Measurements from ENCODE around the gene NFATC1. TPM values are rescaled to one million over a fixed set of nuclear protein-coding genes. Genes with fewer than 3 reads are reported as not detected.

NFATC1 gene
- total RNA-seq, 4 donors from 2014 or later = 14.0 to 22.4 (median 15.0) TPM

- no peak for TF ChIP-seq POLR2A (IDR thresholded peaks at IDR 0.05)
- TF ChIP-seq, protein P1, sequence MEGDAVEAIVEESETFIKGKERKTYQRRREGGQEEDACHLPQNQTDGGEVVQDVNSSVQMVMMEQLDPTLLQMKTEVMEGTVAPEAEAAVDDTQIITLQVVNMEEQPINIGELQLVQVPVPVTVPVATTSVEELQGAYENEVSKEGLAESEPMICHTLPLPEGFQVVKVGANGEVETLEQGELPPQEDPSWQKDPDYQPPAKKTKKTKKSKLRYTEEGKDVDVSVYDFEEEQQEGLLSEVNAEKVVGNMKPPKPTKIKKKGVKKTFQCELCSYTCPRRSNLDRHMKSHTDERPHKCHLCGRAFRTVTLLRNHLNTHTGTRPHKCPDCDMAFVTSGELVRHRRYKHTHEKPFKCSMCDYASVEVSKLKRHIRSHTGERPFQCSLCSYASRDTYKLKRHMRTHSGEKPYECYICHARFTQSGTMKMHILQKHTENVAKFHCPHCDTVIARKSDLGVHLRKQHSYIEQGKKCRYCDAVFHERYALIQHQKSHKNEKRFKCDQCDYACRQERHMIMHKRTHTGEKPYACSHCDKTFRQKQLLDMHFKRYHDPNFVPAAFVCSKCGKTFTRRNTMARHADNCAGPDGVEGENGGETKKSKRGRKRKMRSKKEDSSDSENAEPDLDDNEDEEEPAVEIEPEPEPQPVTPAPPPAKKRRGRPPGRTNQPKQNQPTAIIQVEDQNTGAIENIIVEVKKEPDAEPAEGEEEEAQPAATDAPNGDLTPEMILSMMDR (IDR thresholded peaks at IDR 0.05) = no peak
- WGBS, 2 donors = 93 to 95% methylated on average over 18 of the region's 18 CpGs
- no peak overlapping the region for H3K4me3 ChIP-seq (ENCODE audit: low read depth, poor library complexity, severe bottlenecking)
- intact Hi-C loops (cut with DNase I; ENCODE audit: low total_unique reads) = loop anchor here (10.0 kb wide), 1 partner anchor 104 kb away; no protein-coding TSS in a partner anchor
- peak in 1 of 2 donors; percentile 61 for DNase-seq (ENCODE audit: low spot score in 2 of 2)
Observed at GRCh38 chr18:79530821-79531220, 135.1 kb downstream of the NFATC1 start.

GRCh38 chr18:79531386-79531785 lies 135.7 kb downstream of the NFATC1 start:
- DNase-seq (ENCODE audit: low spot score in 2 of 2) = peak in 1 of 2 donors; percentile 76
- no peak overlapping the region for H3K4me3 ChIP-seq (ENCODE audit: low read depth, poor library complexity, severe bottlenecking)
- no peak for TF ChIP-seq POLR2A (IDR thresholded peaks at IDR 0.05)
- TF ChIP-seq, protein P1 (IDR thresholded peaks at IDR 0.05) = no peak
- intact Hi-C loops (cut with DNase I; ENCODE audit: low total_unique reads) = loop anchor here (10.0 kb wide), 1 partner anchor 103 kb away; no protein-coding TSS in a partner anchor
- 84 to 86% methylated on average over 20 of the region's 20 CpGs for WGBS, 2 donors

GRCh38 chr18:79531926-79532312 lies 136.2 kb downstream of the NFATC1 start:
- H3K4me3 ChIP-seq (ENCODE audit: low read depth, poor library complexity, severe bottlenecking) = no peak overlapping the region
- no peak for DNase-seq (ENCODE audit: low spot score in 2 of 2)
- intact Hi-C loops (cut with DNase I; ENCODE audit: low total_unique reads) = loop anchor here (10.0 kb wide), 1 partner anchor 103 kb away; no protein-coding TSS in a partner anchor
- no peak for TF ChIP-seq POLR2A (IDR thresholded peaks at IDR 0.05)
- TF ChIP-seq, protein P1 (IDR thresholded peaks at IDR 0.05) = no peak
- 49 to 61% methylated on average over 13 to 18 of the region's 18 CpGs for WGBS, 2 donors

DNA sequence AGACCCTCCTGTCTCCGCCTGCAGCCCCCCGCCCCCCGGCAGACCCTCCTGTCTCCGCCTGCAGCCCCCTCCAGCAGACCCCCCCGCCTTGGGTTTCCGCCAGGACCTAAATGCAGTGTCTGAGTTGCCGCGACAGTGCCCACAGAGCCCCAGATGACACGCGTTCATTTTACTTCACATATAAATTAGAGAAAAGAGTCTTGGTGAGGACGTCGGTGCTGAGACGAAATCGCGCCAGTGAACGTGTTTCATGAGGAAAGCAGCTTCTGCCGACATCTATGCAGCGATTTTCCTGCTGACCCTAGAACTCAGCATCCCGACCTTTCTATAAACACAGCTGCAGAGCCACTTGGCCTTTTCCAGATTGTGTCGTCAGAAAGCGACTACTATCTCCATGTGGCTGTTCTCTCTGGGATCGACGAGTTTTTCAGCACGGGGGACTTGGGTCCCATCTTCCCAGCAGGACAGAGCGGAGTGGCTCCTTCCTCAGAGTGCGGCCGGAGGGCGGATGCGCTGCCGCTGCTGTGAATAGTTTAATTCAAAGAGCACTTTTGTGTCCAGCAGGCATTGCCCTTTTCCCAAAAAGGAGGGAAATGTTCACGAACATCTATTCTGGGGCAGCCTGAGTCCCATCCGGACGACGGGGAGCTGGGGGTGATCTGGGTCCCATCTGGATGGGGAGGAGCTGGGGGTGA lies 136.7 kb downstream of the NFATC1 start:
- TF ChIP-seq POLR2A (IDR thresholded peaks at IDR 0.05) = no peak
- TF ChIP-seq, protein P1 (IDR thresholded peaks at IDR 0.05) = no peak
- 60 to 75% methylated on average over 27 to 33 of the region's 34 CpGs for WGBS, 2 donors
- peak in 1 of 2 donors; percentile 70 for DNase-seq (ENCODE audit: low spot score in 2 of 2)
- H3K4me3 ChIP-seq (ENCODE audit: low read depth, poor library complexity, severe bottlenecking) = no peak overlapping the region
- intact Hi-C loops (cut with DNase I; ENCODE audit: low total_unique reads) = loop anchor here (10.0 kb wide), 1 partner anchor 102 kb away; no protein-coding TSS in a partner anchor

DNA sequence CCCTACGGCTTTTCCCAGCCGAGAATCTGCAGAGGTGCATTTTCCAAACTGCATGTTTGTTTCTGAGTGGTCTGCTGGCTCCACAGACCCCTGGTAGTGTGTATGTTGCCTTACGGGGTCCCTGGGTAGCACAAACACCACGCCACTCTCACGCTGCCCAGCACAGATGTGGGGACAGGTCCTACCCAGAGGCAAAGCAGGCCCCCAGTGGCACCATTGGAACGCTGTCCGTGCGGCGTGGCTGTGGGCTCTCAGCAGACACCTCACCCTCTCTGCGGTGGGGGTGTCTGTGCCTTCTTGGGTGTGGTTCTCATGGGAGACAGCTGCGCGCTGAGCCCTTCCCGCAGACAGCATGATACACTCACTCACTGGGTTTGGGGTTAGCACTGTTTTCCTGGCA lies 137.4 kb downstream of the NFATC1 start:
- H3K4me3 ChIP-seq (ENCODE audit: low read depth, poor library complexity, severe bottlenecking) = no peak overlapping the region
- WGBS, 2 donors = 82 to 91% methylated on average over 11 to 13 of the region's 13 CpGs
- intact Hi-C loops (cut with DNase I; ENCODE audit: low total_unique reads) = loop anchor here (10.0 kb wide), 1 partner anchor 102 kb away; no protein-coding TSS in a partner anchor
- TF ChIP-seq, protein P1 (IDR thresholded peaks at IDR 0.05) = no peak
- no peak for TF ChIP-seq POLR2A (IDR thresholded peaks at IDR 0.05)
- peak in 1 of 2 donors; percentile 63 for DNase-seq (ENCODE audit: low spot score in 2 of 2)
